BJ (cell line): Measurements from ENCODE around the gene CAPS2. TPM values are rescaled to one million over a fixed set of nuclear protein-coding genes. Genes with fewer than 3 reads are reported as not detected.

ENCODE experiments used
- CTCF ChIA-PET: fragments of 350-600 bp; formaldehyde crosslinking; extraction: SDS; loops from one replicate; lab custom pipeline; 2021; ENCODE audit warnings: antibody characterized with exemption, inconsistent platforms; lab: Yijun Ruan, JAX
- POLR2A ChIA-PET: fragments of 300-600 bp; sonication (Branson Sonifier 250); formaldehyde crosslinking; extraction: SDS; loops from one replicate; lab custom pipeline; 2021; ENCODE audit warnings: antibody characterized with exemption; lab: Charles Lee
- DNase-seq: peaks from one replicate; pipeline ENCODE4 v3.0.0-alpha.2; 2011; ENCODE audit warnings: low read depth
- H3K27me3 ChIP-seq: 2 replicates; pipeline ENCODE4 v1.6.0; 2011; ENCODE audit warnings: low read length; ENCODE audit not compliant: control insufficient read depth, insufficient read depth
- H3K36me3 ChIP-seq: 2 replicates; pipeline ENCODE4 v1.5.1; 2011; ENCODE audit warnings: low read length; ENCODE audit not compliant: control insufficient read depth, insufficient read depth
- H3K4me3 ChIP-seq: 2 replicates; pipeline ENCODE4 v1.5.1; 2011; ENCODE audit warnings: low read depth, mild to moderate bottlenecking, control low read depth, low read length
- CTCF ChIP-seq: IDR thresholded peaks from 2 replicates; pipeline ENCODE4 v1.5.1; 2011; ENCODE audit warnings: low read depth, mild to moderate bottlenecking, control low read depth, inconsistent platforms, low read length, moderate library complexity; ENCODE audit not compliant: insufficient read depth
- polyA plus RNA-seq: library from polyadenylated mRNA; depleted of rRNA; stranded (reverse); fragments of >200 nt; gene quantifications from 2 replicates; pipeline ENCODE4 v1.2.3, GENCODE V29; 2011

The CAPS2 gene
- polyA plus RNA-seq, 1 experiment, result 0.74 TPM

- no peaks in the 10 kb centered on the region for H3K36me3 ChIP-seq
- no peak for DNase-seq
These were observed 21.8 kb downstream of the CAPS2 start for GRCh38 chr12:75308279-75308678.

GRCh38 chr12:75305412-75306332 lies 24.5 kb downstream of the CAPS2 start:
- no peak for DNase-seq
- ChIA-PET POLR2A (no interaction called here), CTCF (no interaction called here)
- H3K4me3 ChIP-seq, result no peak overlapping the region
- no peak for TF ChIP-seq CTCF
- no peaks in the 10 kb centered on the region for H3K36me3 ChIP-seq
- no peaks in the 10 kb centered on the region for H3K27me3 ChIP-seq

More at GRCh38 chr12:75308279-75308678, 21.8 kb downstream of the CAPS2 start:
- no peaks in the 10 kb centered on the region for H3K27me3 ChIP-seq
- no peak for TF ChIP-seq CTCF
- no peak overlapping the region for H3K4me3 ChIP-seq
- CTCF ChIA-PET, result no interaction called here
- POLR2A ChIA-PET, result no interaction called here

GRCh38 chr12:75302781-75303180 lies 27.3 kb downstream of the CAPS2 start:
- TF ChIP-seq CTCF, result no peak
- Histone ChIP-seq H3K27me3 (no peaks in the 10 kb centered on the region), H3K4me3 (no peak overlapping the region), H3K36me3 (no peaks in the 10 kb centered on the region)
- POLR2A ChIA-PET, result no interaction called here
- no peak for DNase-seq
- CTCF ChIA-PET, result no interaction called here

GRCh38 chr12:75302225-75302624 lies 27.9 kb downstream of the CAPS2 start:
- Histone ChIP-seq H3K36me3 (no peaks in the 10 kb centered on the region), H3K4me3 (no peak overlapping the region), H3K27me3 (no peaks in the 10 kb centered on the region)
- no peak for DNase-seq
- no peak for TF ChIP-seq CTCF
- ChIA-PET POLR2A (no interaction called here), CTCF (no interaction called here)

GRCh38 chr12:75294797-75295196 lies 35.3 kb downstream of the CAPS2 start:
- no peak for DNase-seq
- H3K27me3 ChIP-seq, result no peaks in the 10 kb centered on the region
- ChIA-PET POLR2A (no interaction called here), CTCF (interaction anchor here (0.6 kb wide), 1 partner anchor 216 kb away, joined by 3 read pairs; the partner anchor contains the start of gene KRR1)
- no peak overlapping the region for H3K4me3 ChIP-seq
- no peak for TF ChIP-seq CTCF
- no peaks in the 10 kb centered on the region for H3K36me3 ChIP-seq
